ENCODE results near the gene LAMP1.
"Not testable (repeated sequence)": the region's sequence is repeated elsewhere in the genome, so short reads cannot be mapped to it uniquely, and the experiment has no call there.

The LAMP1 gene

GRCh38 chr13:113296823-113297369, at the start of gene LAMP1:
TSS of gene LAMP1 (plus strand) at chr13:113297239. CDS start at chr13:113297435, 196 bp downstream.
- DNase-seq (ENCODE audit: low read depth in 2 of 2, low spot score in 1 of 2), result peak; percentile 98

GRCh38 chr13:113252516-113253095, 44.4 kb upstream of the LAMP1 start:
- DNase-seq (ENCODE audit: low read depth in 2 of 2, low spot score in 1 of 2), result no peak

- DNase-seq (ENCODE audit: low read depth in 2 of 2, low spot score in 1 of 2), result not testable (repeated sequence)
These were observed 39.1 kb upstream of the LAMP1 start for GRCh38 chr13:113257908-113258307.

GRCh38 chr13:113258321-113259054, 38.6 kb upstream of the LAMP1 start:
- no peak for DNase-seq (ENCODE audit: low read depth in 2 of 2, low spot score in 1 of 2)

- no peak for DNase-seq (ENCODE audit: low read depth in 2 of 2, low spot score in 1 of 2)
These were observed 36.0 kb upstream of the LAMP1 start for GRCh38 chr13:113260996-113261395.

GRCh38 chr13:113263016-113263415, 34.0 kb upstream of the LAMP1 start:
- DNase-seq (ENCODE audit: low read depth in 2 of 2, low spot score in 1 of 2), result not testable (repeated sequence)

GRCh38 chr13:113267642-113268405, 29.2 kb upstream of the LAMP1 start:
- DNase-seq (ENCODE audit: low read depth in 2 of 2, low spot score in 1 of 2), result no peak

- DNase-seq (ENCODE audit: low read depth in 2 of 2, low spot score in 1 of 2), result no peak
These were observed 25.0 kb upstream of the LAMP1 start for GRCh38 chr13:113272031-113272430.

GRCh38 chr13:113272701-113273181, 24.3 kb upstream of the LAMP1 start:
- no peak for DNase-seq (ENCODE audit: low read depth in 2 of 2, low spot score in 1 of 2)

GRCh38 chr13:113273321-113273720, 23.7 kb upstream of the LAMP1 start:
- no peak for DNase-seq (ENCODE audit: low read depth in 2 of 2, low spot score in 1 of 2)

- no peak for DNase-seq (ENCODE audit: low read depth in 2 of 2, low spot score in 1 of 2)
These were observed 23.0 kb upstream of the LAMP1 start for GRCh38 chr13:113273851-113274590.

- no peak for DNase-seq (ENCODE audit: low read depth in 2 of 2, low spot score in 1 of 2)
These were observed 22.3 kb upstream of the LAMP1 start for GRCh38 chr13:113274721-113275120.

GRCh38 chr13:113275387-113275786, 21.7 kb upstream of the LAMP1 start:
- DNase-seq (ENCODE audit: low read depth in 2 of 2, low spot score in 1 of 2), result no peak

- DNase-seq (ENCODE audit: low read depth in 2 of 2, low spot score in 1 of 2), result no peak
These were observed 16.9 kb upstream of the LAMP1 start for GRCh38 chr13:113280126-113280525.

- DNase-seq (ENCODE audit: low read depth in 2 of 2, low spot score in 1 of 2), result no peak
These were observed 13.1 kb upstream of the LAMP1 start for GRCh38 chr13:113283904-113284303.

- DNase-seq (ENCODE audit: low read depth in 2 of 2, low spot score in 1 of 2), result no peak
These were observed 8.2 kb upstream of the LAMP1 start for GRCh38 chr13:113288880-113289279.

GRCh38 chr13:113291129-113291528, 5.9 kb upstream of the LAMP1 start:
- no peak for DNase-seq (ENCODE audit: low read depth in 2 of 2, low spot score in 1 of 2)

GRCh38 chr13:113292021-113292862, 4.8 kb upstream of the LAMP1 start:
- DNase-seq (ENCODE audit: low read depth in 2 of 2, low spot score in 1 of 2), result no peak

- no peak for DNase-seq (ENCODE audit: low read depth in 2 of 2, low spot score in 1 of 2)
These were observed 3.4 kb upstream of the LAMP1 start for GRCh38 chr13:113293686-113294085.

- no peak for DNase-seq (ENCODE audit: low read depth in 2 of 2, low spot score in 1 of 2)
These were observed 1.3 kb upstream of the LAMP1 start for GRCh38 chr13:113295776-113296175.
